B cell (primary cell): Measurements from ENCODE around the gene ZSCAN20. TPM values are rescaled to one million over a fixed set of nuclear protein-coding genes. Genes with fewer than 3 reads are reported as not detected.

Source experiments
- ATAC-seq: fragments of 200-7000 bp; cut with Tn5 transposase; one replicate; pipeline ENCODE4 v1.10.0; 2021; ENCODE audit warnings: low read depth, mild to moderate bottlenecking, moderate number of reproducible peaks, moderate library complexity
- CTCF ChIA-PET: fragments of 350-600 bp; sonication (Branson Sonifier 250); formaldehyde crosslinking; loops from one replicate; lab custom pipeline; 2021; ENCODE audit warnings: antibody characterized with exemption, inconsistent platforms; lab: Charles Lee
- POLR2A ChIA-PET: fragments of 350-600 bp; sonication (Branson Sonifier 250); formaldehyde crosslinking; loops from one replicate; lab custom pipeline; 2021; ENCODE audit warnings: antibody characterized with exemption; lab: Charles Lee
- DNase-seq: peaks from one replicate; pipeline ENCODE4 v3.0.0; 2013
- H2AFZ ChIP-seq: 2 replicates; pipeline ENCODE4 v1.6.1; 2012; ENCODE audit warnings: mild to moderate bottlenecking, low read depth, low read length; ENCODE audit not compliant: insufficient read depth, poor library complexity, severe bottlenecking
- H3K27ac ChIP-seq, 2 donors: 1 replicate in 1 of 2; 2 replicates in 1 of 2; pipeline ENCODE4 v1.5.1; 2012 to 2013; ENCODE audit warnings: low read length in 2 of 2, mild to moderate bottlenecking in 2 of 2, moderate library complexity in 1 of 2
- H3K27me3 ChIP-seq, 4 experiments: fragments of 200-600 bp in 1 of 4; sonication (generic) in 1 of 4; replicated peaks in 1 of 4; 1 replicate in 2 of 4; 2 replicates in 2 of 4; pipeline versions ENCODE4 v1.6.1 to v1.7.0; 2013 to 2016; ENCODE audit warnings: low read length in 3 of 4, mild to moderate bottlenecking in 2 of 4, mixed read lengths in 1 of 4, moderate library complexity in 1 of 4; ENCODE audit not compliant: insufficient read depth in 4 of 4, control insufficient read depth in 3 of 4; ENCODE audit errors: control extremely low read depth in 1 of 4
- H3K36me3 ChIP-seq, 2 experiments: replicated peaks in 1 of 2; 1 replicate in 1 of 2; 2 replicates in 1 of 2; pipeline versions ENCODE4 v1.6.1 to v1.7.1; 2013; ENCODE audit warnings: low read length in 1 of 2; ENCODE audit not compliant: insufficient read depth in 2 of 2, control insufficient read depth in 1 of 2; ENCODE audit errors: control extremely low read depth in 1 of 2, extremely low read depth in 1 of 2
- H3K4me1 ChIP-seq, 2 donors: fragments of 200-600 bp in 1 of 2; sonication (generic) in 1 of 2; 1 replicate in 1 of 2; 2 replicates in 1 of 2; pipeline versions ENCODE4 v1.5.1 to v1.6.1; 2013 to 2017; ENCODE audit warnings: low read length in 2 of 2; ENCODE audit not compliant: control insufficient read depth in 2 of 2, insufficient read depth in 2 of 2
- H3K4me2 ChIP-seq: replicated peaks from 2 replicates; pipeline ENCODE3; 2012; ENCODE audit warnings: mild to moderate bottlenecking, low read depth, low read length; ENCODE audit not compliant: poor library complexity, severe bottlenecking
- H3K4me3 ChIP-seq, 5 experiments: fragments of 200-600 bp in 1 of 5; sonication (generic) in 1 of 5; 1 replicate in 3 of 5; 2 replicates in 2 of 5; pipeline versions ENCODE4 v1.5.1 to v1.7.0; 2011 to 2016; ENCODE audit warnings: low read length in 4 of 5, mild to moderate bottlenecking in 4 of 5, low read depth in 2 of 5, control low read depth in 1 of 5, moderate library complexity in 1 of 5; ENCODE audit not compliant: insufficient read depth in 1 of 5; ENCODE audit errors: control extremely low read depth in 1 of 5, extremely low read depth in 1 of 5
- H3K79me2 ChIP-seq: fragments of 200-600 bp; sonication (generic); one replicate; pipeline ENCODE4 v1.6.0; 2016; ENCODE audit warnings: low read length; ENCODE audit not compliant: control insufficient read depth, insufficient read depth
- H3K9ac ChIP-seq: fragments of 200-600 bp; sonication (generic); 2 replicates; pipeline ENCODE4 v1.6.1; 2017; ENCODE audit warnings: mild to moderate bottlenecking, low read length, moderate library complexity
- H3K9me3 ChIP-seq, 3 donors: one replicate each; pipeline versions ENCODE4 v1.6.1 to v1.7.1; 2013; ENCODE audit warnings: low read length in 2 of 3; ENCODE audit not compliant: control insufficient read depth in 2 of 3, insufficient read depth in 1 of 3; ENCODE audit errors: control extremely low read depth in 1 of 3
- H4K20me1 ChIP-seq: 2 replicates; pipeline ENCODE4 v1.6.0; 2012; ENCODE audit warnings: mild to moderate bottlenecking, low read length; ENCODE audit not compliant: insufficient read depth, control insufficient read depth, poor library complexity, severe bottlenecking
- H3K27ac Mint-ChIP-seq: one replicate; pipeline ENCODE4 v1.8.0; 2021; ENCODE audit warnings: mixed read lengths
- H3K27me3 Mint-ChIP-seq: one replicate; pipeline ENCODE4 v1.8.0; 2021; ENCODE audit warnings: mixed read lengths
- H3K4me1 Mint-ChIP-seq: one replicate; pipeline ENCODE4 v1.8.0; 2021; ENCODE audit warnings: mixed read lengths
- H3K4me3 Mint-ChIP-seq: one replicate; pipeline ENCODE4 v1.8.0; 2021; ENCODE audit warnings: mixed read lengths
- H3K9me3 Mint-ChIP-seq: one replicate; pipeline ENCODE4 v1.8.0; 2022; ENCODE audit warnings: mixed read lengths; ENCODE audit not compliant: insufficient read depth
- EZH2 ChIP-seq: IDR thresholded peaks from 2 replicates; pipeline ENCODE4 v1.6.1; 2012; ENCODE audit warnings: borderline replicate concordance, low read depth, mild to moderate bottlenecking, moderate library complexity, low read length; ENCODE audit not compliant: insufficient read depth, poor library complexity, severe bottlenecking
- WGBS: methylation state at CpG from one replicate; pipeline ENCODE4 v1.1.5; 2013; ENCODE audit warnings: missing lambda C conversion rate; ENCODE audit not compliant: insufficient coverage; 5-methylcytosine and 5-hydroxymethylcytosine counted together
- intact Hi-C: fragments of 100-400 bp; cut with micrococcal nuclease; formaldehyde crosslinking; loops from one replicate; pipeline ENCODE4 v1.10.0; 2022
- polyA plus RNA-seq: library from polyadenylated mRNA; depleted of rRNA; stranded (reverse); fragments of >200 nt; gene quantifications from 2 replicates; pipeline ENCODE4 v1.2.3, GENCODE V29; 2012
- total RNA-seq, 2 donors: library from RNA; stranded (reverse); fragments of 120-200 nt in 1 of 2; gene quantifications; 1 replicate in 1 of 2; 2 replicates in 1 of 2; pipeline versions ENCODE4 v1.2.3 to v1.2.4, GENCODE V29; 2013 to 2022
- TF ChIP-seq, protein P1 (sequence below): fragments of 200-600 bp; IDR thresholded peaks from one replicate; pipeline ENCODE4 v1.8.0; 2022; ENCODE audit warnings: antibody characterized with exemption, mild to moderate bottlenecking

The ZSCAN20 gene
- total and polyA plus RNA-seq, 2 donors (not counting 1 experiment from before 2014, with no cell fraction given), result 0.18 to 3.7 TPM

GRCh38 chr1:33541966-33542365 is 69.5 kb downstream of the ZSCAN20 start:
- ChIA-PET CTCF (no interaction called here), POLR2A (no interaction called here)
- TF ChIP-seq, protein P1, sequence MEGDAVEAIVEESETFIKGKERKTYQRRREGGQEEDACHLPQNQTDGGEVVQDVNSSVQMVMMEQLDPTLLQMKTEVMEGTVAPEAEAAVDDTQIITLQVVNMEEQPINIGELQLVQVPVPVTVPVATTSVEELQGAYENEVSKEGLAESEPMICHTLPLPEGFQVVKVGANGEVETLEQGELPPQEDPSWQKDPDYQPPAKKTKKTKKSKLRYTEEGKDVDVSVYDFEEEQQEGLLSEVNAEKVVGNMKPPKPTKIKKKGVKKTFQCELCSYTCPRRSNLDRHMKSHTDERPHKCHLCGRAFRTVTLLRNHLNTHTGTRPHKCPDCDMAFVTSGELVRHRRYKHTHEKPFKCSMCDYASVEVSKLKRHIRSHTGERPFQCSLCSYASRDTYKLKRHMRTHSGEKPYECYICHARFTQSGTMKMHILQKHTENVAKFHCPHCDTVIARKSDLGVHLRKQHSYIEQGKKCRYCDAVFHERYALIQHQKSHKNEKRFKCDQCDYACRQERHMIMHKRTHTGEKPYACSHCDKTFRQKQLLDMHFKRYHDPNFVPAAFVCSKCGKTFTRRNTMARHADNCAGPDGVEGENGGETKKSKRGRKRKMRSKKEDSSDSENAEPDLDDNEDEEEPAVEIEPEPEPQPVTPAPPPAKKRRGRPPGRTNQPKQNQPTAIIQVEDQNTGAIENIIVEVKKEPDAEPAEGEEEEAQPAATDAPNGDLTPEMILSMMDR, result no peak
- TF ChIP-seq EZH2, result no peak
- Histone ChIP-seq H3K4me1 (no peaks in the 10 kb centered on the region), H4K20me1 (no peaks in the 10 kb centered on the region), H3K4me2 (no peak overlapping the region), H3K79me2 (no peaks in the 10 kb centered on the region), H2AFZ (no peak overlapping the region), H3K27ac (no peak overlapping the region), H3K27me3 (no peaks in the 10 kb centered on the region), H3K4me3 (no peak overlapping the region), H3K9ac (no peak overlapping the region), H3K36me3 (no peaks in the 10 kb centered on the region), H3K9me3 (no peaks in the 10 kb centered on the region)
- ATAC-seq (no peak), DNase-seq (no peak)
- Mint-ChIP-seq H3K9me3 (no peaks in the 10 kb centered on the region), H3K27ac (no peak overlapping the region), H3K4me1 (no peaks in the 10 kb centered on the region), H3K4me3 (no peak overlapping the region), H3K27me3 (peaks cover 14% of the 10 kb centered on the region)
- intact Hi-C loops, result no loop called here
- 96% methylated on average over 6 of the region's 6 CpGs for WGBS

Other genes with a start within 250 kb of the ZSCAN20 start
- gene ZNF362, start 216.2 kb upstream of the ZSCAN20 start, total RNA-seq, result 19.0 and 20.4 TPM in 2 replicates
- 14.0 and 17.2 TPM in 2 replicates for gene ZNF362, start 216.2 kb upstream of the ZSCAN20 start, polyA plus RNA-seq
- gene A3GALT2, start 151.5 kb upstream of the ZSCAN20 start, total RNA-seq, result not detected in 2 replicates
- gene A3GALT2, start 151.5 kb upstream of the ZSCAN20 start, polyA plus RNA-seq, result not detected in 2 replicates
- gene PHC2, start 41.5 kb upstream of the ZSCAN20 start, total RNA-seq, result 22.9 and 23.1 TPM in 2 replicates
- gene PHC2, start 41.5 kb upstream of the ZSCAN20 start, polyA plus RNA-seq, result 23.4 and 24.5 TPM in 2 replicates